ENCODE results near the gene CHSY1.

Gene CHSY1

GRCh38 chr15:101209285-101209845 lies 42.5 kb downstream of the CHSY1 start:
- DNase-seq: no peak

DNA sequence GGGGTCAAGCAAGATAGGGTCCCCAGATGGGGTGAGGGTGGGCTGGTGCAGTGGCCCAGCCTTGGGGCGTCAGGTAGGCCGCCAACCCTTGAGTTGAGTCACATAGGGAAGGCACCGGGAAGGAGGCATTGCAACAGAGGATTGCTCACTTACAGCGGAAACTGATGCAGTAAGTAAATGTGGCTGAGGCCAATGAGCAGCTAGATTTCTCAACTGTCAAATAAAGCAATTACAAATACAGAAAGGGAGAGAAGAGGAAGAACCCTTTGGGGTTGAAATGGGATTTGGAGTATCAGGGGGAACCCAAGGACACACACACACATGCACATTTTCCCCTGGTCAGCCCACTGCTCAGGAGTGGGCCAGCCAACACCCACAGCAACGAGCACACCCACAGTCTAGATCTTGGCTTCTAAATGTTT lies 44.0 kb downstream of the CHSY1 start:
- no peak for DNase-seq

- DNase-seq: peak; percentile 89
These were observed 45.7 kb downstream of the CHSY1 start for GRCh38 chr15:101206176-101206591.

- DNase-seq: no peak
These were observed 46.9 kb downstream of the CHSY1 start for GRCh38 chr15:101204739-101205535.

GRCh38 chr15:101203607-101204189 lies 48.1 kb downstream of the CHSY1 start:
- DNase-seq: no peak

DNA sequence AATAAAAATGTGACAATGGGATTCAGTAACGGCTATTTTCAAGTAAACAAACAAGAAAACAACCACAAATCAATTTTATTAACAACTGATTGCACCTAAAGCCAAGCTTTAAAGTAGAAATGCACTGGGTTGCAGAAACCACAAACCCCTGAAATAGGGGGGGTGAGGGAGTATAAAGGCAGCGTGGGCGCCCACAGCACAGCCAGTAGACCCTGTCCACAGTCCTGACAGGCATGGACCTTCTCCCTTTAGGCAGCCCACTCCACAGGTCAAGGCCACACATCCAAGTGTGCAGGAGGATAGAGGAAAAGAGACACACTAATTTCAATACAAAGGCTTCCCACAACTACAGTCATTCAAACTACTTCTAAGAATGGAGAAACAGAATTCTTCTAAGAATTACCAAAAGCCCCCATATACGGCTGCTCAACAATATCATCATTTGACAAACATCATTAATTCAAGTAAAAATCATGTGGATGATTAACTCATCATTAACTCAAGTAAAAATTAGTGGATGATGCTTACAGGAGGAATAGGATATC lies 48.7 kb downstream of the CHSY1 start:
- no peak for DNase-seq

DNA sequence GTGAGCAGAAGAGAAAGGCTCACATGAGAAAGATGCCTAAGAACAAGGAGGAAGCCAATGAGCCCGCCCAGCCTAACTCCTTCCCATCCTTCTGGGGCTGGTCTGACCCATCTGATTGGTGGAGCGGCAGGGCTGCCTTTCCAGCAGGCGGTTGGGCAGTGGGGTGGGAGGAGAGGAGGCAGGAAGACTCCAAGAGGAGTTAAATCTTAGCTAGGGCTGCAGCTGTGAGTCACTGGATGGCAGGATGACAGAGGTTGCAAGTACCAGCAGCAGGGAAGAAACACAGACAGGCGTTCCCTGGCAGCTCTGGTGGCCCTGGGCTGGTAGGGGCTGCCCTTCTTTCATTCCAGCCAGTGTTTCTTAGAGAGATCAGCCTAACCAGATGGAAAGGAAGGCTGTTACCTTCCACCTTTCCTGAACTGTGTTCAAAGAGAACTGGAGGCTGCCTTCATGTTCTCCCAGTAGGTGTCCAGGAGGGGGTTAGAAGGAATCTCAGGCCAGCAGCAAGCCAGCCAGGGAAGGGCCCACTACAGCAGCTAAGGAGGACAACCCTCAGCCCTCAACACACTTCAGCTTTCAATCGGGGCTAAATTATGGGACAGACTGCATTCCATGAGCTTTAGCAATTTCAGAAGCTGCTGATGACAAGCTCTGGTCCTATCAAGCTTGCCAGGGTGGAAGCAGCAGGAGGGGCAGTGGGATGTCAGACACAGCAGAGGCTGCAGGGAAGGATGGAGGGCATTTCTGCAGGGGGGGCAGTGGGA lies 50.3 kb downstream of the CHSY1 start:
- no peak for DNase-seq

- DNase-seq: no peak
These were observed 51.7 kb downstream of the CHSY1 start for GRCh38 chr15:101200181-101200580.

GRCh38 chr15:101198800-101199199 lies 53.0 kb downstream of the CHSY1 start:
- DNase-seq: no peak

DNA sequence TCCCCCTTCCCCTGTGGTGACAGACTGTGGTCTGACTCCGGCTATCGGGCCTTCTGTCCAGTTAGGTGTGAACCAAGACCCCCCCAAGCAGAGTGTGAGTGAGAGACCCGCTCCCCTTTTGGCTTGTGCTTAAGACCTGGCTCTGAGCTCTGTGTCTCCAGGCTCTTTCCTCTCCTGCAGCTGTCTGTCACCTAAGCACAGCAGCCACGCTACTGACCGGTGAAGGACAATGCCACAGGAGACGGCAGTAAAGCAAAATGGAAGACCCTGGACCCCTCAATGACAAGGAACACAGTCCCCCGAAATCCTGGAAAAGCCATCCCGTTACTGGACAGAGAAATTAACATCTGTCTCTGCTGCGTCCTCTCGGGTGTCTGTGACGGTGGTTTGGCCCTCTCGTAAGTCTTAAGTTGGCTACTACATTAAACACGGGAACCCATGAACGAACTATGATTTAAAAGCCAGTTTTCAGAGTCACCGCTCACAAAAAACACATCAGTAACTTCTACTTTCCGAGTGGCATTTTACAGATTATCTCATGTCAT lies 53.7 kb downstream of the CHSY1 start:
- no peak for DNase-seq

DNA sequence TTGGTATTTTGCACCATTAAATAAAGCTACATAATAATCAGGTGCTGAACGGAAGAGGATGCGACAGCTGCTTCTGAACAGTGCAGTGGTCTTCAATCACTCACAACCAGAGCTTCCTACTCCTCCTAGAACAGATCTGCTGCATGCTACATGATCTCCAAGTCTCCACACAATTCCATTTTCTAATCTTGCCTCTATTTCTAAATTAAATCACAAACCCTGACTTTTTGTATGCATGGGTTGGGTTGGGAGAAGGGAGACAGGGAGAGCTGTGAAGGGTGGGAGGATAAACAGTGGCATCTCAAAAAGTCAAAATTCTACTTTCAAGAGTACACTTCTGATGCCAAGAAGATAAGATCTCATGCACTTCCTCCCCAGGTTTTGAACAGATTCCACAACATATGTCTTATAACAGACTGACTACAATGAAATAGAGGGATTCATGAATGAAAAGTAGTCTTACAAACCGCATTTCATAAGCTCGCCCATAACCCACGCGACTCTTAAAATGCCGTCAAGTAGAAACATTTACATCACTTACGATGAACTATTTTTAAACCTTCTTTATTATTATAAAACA lies 57.2 kb downstream of the CHSY1 start:
- DNase-seq: no peak

GRCh38 chr15:101193806-101194545 lies 57.9 kb downstream of the CHSY1 start:
- no peak for DNase-seq

DNA sequence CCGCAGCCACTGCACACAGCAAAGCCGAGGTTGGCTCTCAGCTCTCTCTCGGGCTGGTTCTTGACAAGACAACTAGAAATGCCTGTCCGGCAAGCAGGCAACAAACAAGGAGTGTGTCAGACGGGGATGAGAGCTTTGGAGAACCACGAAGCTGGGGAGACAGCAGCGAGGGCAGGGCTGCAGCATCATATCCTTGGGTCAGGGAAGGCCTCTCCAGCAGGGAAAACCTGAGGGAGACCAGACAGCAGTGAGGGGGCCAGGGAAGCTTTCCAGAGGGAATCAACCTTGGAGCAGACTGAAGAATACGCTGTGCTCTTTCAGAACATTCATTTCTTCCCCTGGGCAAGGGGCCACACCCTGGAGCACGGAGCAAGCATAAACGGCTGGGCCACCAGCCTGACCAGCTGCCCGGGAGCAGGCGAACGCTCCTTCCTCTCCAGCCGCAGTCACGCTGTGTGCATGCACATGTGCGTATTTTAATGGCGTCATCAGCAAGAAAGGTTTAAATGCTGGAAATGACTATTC lies 58.7 kb downstream of the CHSY1 start:
- no peak for DNase-seq

DNA sequence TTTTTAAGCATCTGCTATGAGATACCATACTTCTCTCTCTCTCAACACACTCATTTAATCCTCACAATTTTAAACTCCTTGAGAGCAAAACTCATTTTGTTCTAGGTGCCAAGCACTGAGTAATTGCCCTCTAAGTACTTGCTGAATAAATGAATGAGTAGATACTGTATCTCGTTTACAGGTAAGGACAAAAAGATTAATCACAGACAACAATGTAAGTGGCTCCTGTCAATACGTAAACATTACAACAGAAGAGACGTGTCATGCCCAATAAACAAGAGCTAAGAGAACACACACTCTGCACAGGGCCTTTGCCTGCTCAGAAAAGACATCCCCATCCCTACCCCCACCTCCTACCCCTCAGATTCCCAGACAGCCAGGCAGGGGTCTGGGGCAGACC lies 59.8 kb downstream of the CHSY1 start:
- DNase-seq: no peak

DNA sequence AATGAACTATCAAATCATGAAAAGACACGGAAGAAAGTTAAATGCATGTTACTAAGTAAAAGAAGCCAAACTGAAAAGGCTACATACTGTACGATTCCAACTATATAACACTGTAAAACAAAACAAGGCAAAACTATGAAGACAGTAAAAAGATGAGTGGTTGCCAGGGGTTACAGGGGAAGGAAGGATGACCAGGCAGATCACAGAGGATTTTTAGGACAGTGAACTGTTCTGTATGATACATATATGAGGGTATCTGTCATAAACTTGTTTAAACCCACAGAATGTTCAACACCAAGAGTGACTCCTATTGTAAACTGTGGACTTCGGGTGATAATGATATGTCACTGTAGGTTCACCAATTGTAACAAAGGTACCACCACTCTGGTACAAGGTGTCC lies 60.6 kb downstream of the CHSY1 start:
- DNase-seq: no peak

DNA sequence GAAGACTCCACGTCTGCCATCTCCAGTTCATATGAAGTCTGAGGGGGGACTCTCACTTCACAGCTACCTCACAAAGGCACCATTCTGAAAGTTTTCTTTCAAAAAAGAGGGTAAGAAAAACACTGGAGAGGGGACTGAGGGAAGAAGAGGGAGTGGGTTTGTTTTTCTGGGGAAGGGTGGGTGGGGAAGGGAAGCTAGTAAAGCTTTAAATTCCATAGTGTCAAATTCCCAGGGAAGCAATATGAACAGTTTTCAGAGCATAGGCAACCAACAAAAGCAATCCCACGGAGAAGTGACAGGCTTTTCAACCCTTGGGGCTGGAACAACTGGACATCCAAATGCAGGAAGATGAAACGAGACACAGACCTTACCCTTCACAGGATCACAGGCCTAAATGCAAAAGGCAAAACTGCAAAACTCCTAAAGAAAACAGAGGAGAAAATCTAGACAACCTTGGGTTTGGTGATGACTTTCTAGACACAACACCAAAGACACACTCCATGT lies 61.7 kb downstream of the CHSY1 start:
- DNase-seq: no peak

GRCh38 chr15:101189409-101190091 lies 62.3 kb downstream of the CHSY1 start:
- no peak for DNase-seq

GRCh38 chr15:101188637-101189408 lies 63.0 kb downstream of the CHSY1 start:
- DNase-seq: no peak

DNA sequence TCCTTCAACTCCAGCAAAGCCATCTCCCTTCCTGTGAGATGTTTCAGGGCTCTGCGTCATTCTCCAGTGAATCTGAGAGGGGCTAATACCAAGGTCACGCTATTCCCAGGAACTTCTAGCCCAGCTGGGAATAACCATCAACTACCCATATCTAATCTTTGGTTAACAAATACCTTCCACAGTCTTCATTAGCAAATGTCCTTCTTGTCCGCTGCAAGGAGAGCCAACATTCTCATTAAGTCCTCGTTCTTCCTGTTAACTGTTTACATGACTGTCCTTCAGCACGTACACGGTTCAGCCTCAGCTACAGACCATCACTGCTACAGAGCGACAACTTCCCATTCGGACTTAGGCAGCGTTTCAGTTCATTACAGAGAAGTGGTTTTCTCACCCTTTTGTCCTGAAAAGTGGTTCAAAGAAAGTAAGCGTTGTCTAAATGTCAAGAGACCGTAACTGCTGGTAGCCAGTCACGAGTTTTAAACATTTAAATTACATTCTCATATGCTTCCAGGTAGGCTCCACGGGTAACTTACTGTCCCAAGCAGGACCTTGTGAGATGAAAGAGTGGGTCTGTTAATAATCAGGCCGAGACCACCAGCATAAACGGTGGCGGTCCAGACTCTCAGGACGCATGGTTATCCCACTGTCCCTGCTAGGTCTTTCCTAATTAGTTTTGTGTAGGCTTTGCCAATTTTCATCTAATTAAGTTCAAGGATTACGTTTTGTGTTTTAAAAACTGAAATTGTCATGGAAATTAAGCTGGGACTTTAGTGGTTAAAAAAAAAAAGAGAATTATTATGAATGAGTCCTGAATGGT lies 63.8 kb downstream of the CHSY1 start:
- no peak for DNase-seq
